Measurements from ENCODE around the gene OR8H2. TPM values are rescaled to one million over a fixed set of nuclear protein-coding genes. Genes with fewer than 3 reads are reported as not detected.
"Not testable (repeated sequence)": the region's sequence is repeated elsewhere in the genome, so short reads cannot be mapped to it uniquely, and the experiment has no call there.

The OR8H2 gene
- total RNA-seq (not detected), polyA plus RNA-seq (not detected)

- H3K36me3 ChIP-seq (ENCODE audit: insufficient read depth), result no peaks in the 10 kb centered on the region
- DNase-seq (ENCODE audit: extremely low spot score), result no peak
- H3K4me3 ChIP-seq (ENCODE audit: low read depth, low read length), result no peak within 1 kb of the TSS
- H3K27ac ChIP-seq (ENCODE audit: low read depth), result no peak within 1 kb of the TSS
- H3K4me1 ChIP-seq (ENCODE audit: insufficient read depth), result no peaks in the 10 kb centered on the region
Observed at GRCh38 chr11:56103210-56103737, at the start of gene OR8H2. Gene OR8H2, plus strand, starts transcription at chr11:56103687. Its CDS starts 1,356 bp downstream, at chr11:56105043.

DNA sequence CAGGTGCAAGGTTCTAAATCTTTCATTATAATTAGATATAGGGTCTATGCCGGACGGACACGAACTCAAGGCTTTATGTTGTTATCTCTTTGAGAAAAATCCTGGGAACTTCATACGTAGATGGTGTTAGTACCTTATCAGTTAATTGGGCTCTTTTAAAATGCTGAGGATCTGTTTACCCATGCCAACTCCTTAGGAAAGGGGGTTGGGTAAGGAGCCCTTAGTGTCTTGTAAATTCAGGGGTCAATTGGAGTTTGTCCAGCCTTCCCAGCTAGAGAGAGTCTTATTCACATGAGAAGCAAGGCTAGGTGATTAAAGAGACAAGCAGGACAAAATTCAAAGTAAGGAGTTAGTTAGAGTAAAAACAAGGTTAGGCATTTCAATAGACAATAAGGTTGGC is 47.1 kb upstream of the OR8H2 start:
- H3K36me3 ChIP-seq (ENCODE audit: insufficient read depth); H3K4me3 ChIP-seq (ENCODE audit: low read depth, low read length); H3K27ac ChIP-seq (ENCODE audit: low read depth); DNase-seq (ENCODE audit: extremely low spot score); H3K4me1 ChIP-seq (ENCODE audit: insufficient read depth): not testable (repeated sequence)
- 20% methylated on average over 4 of the region's 4 CpGs for WGBS

DNA sequence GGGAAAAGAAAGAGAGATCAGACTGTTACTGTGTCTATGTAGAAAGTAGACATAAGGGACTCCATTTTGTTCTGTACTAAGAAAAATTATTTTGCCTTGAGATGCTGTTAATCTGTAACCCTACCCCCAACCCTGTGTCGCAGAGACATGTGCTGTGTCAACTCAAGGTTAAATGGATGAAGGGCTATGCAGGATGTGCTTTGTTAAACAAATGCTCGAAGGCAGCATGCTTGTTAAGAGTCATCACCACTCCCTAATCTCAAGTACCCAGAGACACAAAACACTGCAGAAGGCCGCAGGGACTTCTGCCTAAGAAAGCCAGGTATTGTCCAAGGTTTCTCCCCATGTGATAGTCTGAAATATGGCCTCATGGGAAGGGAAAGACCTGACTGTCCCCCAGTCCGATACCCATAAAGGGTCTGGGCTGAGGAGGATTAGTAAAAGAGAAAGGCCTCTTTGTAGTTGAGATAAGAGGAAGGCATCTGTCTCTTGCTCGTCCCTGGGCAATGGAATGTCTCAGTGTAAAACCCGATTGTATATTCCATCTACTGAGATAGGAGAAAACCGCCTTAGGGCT is 45.7 kb upstream of the OR8H2 start:
- not testable (repeated sequence) for H3K27ac ChIP-seq (ENCODE audit: low read depth); DNase-seq (ENCODE audit: extremely low spot score); H3K4me3 ChIP-seq (ENCODE audit: low read depth, low read length); H3K4me1 ChIP-seq (ENCODE audit: insufficient read depth); H3K36me3 ChIP-seq (ENCODE audit: insufficient read depth)
- 16% methylated on average over 7 of the region's 7 CpGs for WGBS

DNA sequence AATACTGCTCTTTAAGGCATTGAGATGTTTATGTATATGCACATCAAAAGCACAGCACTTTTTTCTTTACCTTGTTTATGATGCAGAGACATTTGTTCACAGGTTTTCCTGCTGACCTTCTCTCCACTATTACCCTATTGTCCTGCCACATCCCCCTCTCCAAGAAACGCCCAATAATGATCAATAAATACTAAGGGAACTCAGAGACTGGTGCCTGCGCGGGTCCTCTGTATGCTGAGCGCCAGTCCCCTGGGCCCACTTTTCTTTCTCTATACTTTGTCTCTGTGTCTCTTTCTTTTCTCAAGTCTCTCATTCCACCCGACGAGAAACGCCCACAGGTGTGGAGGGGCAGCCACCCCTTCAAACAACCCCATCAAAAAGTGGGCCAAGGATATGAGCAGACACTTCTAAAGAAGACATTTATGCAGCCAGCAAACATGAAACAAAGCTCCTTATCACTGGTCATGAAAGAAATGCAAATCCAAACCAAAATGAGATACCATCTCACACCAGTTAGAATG is 45.2 kb upstream of the OR8H2 start:
- DNase-seq (ENCODE audit: extremely low spot score); H3K4me1 ChIP-seq (ENCODE audit: insufficient read depth); H3K4me3 ChIP-seq (ENCODE audit: low read depth, low read length); H3K27ac ChIP-seq (ENCODE audit: low read depth); H3K36me3 ChIP-seq (ENCODE audit: insufficient read depth): not testable (repeated sequence)
- WGBS, result 72% methylated on average over 7 of the region's 7 CpGs

GRCh38 chr11:56066980-56067379 is 36.5 kb upstream of the OR8H2 start:
- H3K36me3 ChIP-seq (ENCODE audit: insufficient read depth), result no peaks in the 10 kb centered on the region
- H3K27ac ChIP-seq (ENCODE audit: low read depth), result no peak overlapping the region
- DNase-seq (ENCODE audit: extremely low spot score), result no peak
- no peaks in the 10 kb centered on the region for H3K4me1 ChIP-seq (ENCODE audit: insufficient read depth)
- no peak overlapping the region for H3K4me3 ChIP-seq (ENCODE audit: low read depth, low read length)
- 63% methylated on average over 2 of the region's 2 CpGs for WGBS

DNA sequence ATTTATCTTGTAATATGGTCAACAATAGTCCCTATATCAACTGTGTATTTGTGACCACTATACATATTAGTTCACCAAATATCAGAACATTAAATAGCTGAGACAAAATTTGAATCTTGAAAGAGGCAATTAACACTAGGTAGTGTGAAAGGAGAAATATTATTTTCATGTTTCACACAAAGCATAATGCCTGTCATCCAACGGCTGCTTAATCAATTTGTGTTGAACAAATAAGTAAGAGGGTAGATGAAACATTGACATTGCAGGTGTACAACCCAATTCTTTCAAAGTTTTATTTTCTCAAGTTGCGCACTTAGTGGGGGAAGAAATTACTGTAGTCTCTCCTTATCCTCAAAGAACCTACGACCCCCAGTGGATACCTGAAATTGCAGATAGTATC is 13.8 kb upstream of the OR8H2 start:
- no peak overlapping the region for H3K27ac ChIP-seq (ENCODE audit: low read depth)
- 73% methylated on average over 3 of the region's 3 CpGs for WGBS
- no peak for DNase-seq (ENCODE audit: extremely low spot score)
- no peaks in the 10 kb centered on the region for H3K4me1 ChIP-seq (ENCODE audit: insufficient read depth)
- no peaks in the 10 kb centered on the region for H3K36me3 ChIP-seq (ENCODE audit: insufficient read depth)
- no peak overlapping the region for H3K4me3 ChIP-seq (ENCODE audit: low read depth, low read length)

DNA sequence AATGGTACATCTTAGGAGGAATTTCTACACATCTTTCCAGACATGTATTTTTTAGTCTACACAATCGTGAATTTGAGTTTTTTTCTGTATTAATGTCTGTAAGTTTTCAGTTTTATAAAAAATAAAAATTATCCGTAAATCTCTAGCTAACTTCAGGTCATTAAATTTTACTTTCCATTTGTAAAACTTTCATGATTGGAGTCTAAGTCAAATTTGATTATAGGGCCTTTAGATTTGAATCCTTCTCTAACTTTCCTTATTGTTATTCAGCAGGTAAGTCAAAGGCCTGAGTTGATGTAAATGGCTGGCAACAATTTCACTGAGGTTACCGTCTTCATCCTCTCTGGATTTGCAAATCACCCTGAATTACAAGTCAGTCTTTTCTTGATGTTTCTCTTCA is 10.5 kb upstream of the OR8H2 start, which contains the start of gene OR8I2:
Gene OR8I2, plus strand, starts transcription at position 301 of the 400 bp plus-strand sequence. Its CDS starts 0 bp downstream, at position 301.
- Histone ChIP-seq H3K4me1 (ENCODE audit: insufficient read depth) (no peaks in the 10 kb centered on the region), H3K27ac (ENCODE audit: low read depth) (no peak within 1 kb of the TSS), H3K4me3 (ENCODE audit: low read depth, low read length) (no peak within 1 kb of the TSS), H3K36me3 (ENCODE audit: insufficient read depth) (no peaks in the 10 kb centered on the region)
- DNase-seq (ENCODE audit: extremely low spot score), result no peak
- 62% methylated on average over 3 of the region's 3 CpGs for WGBS

- DNase-seq (ENCODE audit: extremely low spot score), result no peak
- H3K36me3 ChIP-seq (ENCODE audit: insufficient read depth), result no peaks in the 10 kb centered on the region
- H3K4me1 ChIP-seq (ENCODE audit: insufficient read depth), result no peaks in the 10 kb centered on the region
- H3K4me3 ChIP-seq (ENCODE audit: low read depth, low read length), result no peak within 1 kb of the TSS
- 67% methylated on average over 6 of the region's 6 CpGs for WGBS
- no peak within 1 kb of the TSS for H3K27ac ChIP-seq (ENCODE audit: low read depth)
Observed at GRCh38 chr11:56122073-56122472, 18.6 kb downstream of the OR8H2 start, which contains the start of gene OR8H3. Gene OR8H3, plus strand, starts transcription at chr11:56122373. Its CDS starts 0 bp downstream, at chr11:56122373.

DNA sequence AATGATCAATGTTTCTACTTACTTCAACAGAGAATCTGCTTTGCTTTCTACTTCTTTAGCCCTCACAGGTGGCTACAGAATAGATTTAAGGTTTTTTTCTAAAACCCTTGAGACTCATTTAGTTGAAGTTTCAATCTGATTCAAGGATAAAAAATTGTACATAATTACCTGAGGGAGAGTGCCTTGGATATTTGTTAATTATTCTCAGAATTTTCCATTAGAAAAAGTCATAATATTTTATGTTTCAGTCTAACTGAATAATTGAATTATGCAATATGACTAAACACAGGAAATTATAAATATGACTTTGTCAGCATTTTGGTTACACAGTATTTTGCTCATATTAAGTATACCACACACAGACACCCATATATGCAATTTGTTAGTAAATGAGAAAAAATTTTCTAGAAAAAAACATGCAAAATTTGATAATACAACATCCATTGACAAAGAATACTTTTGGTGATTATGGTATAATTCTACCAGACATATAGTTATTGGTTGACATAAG is 36.7 kb downstream of the OR8H2 start, which contains the start of gene OR8J3:
Gene OR8J3, minus strand, starts transcription at position 51 of the 511 bp plus-strand sequence. CDS start 2,483 bp downstream, outside the sequence.
- H3K4me1 ChIP-seq (ENCODE audit: insufficient read depth), result no peaks in the 10 kb centered on the region
- H3K27ac ChIP-seq (ENCODE audit: low read depth), result no peak within 1 kb of the TSS
- H3K36me3 ChIP-seq (ENCODE audit: insufficient read depth), result no peaks in the 10 kb centered on the region
- DNase-seq (ENCODE audit: extremely low spot score), result no peak
- H3K4me3 ChIP-seq (ENCODE audit: low read depth, low read length), result no peak within 1 kb of the TSS

DNA sequence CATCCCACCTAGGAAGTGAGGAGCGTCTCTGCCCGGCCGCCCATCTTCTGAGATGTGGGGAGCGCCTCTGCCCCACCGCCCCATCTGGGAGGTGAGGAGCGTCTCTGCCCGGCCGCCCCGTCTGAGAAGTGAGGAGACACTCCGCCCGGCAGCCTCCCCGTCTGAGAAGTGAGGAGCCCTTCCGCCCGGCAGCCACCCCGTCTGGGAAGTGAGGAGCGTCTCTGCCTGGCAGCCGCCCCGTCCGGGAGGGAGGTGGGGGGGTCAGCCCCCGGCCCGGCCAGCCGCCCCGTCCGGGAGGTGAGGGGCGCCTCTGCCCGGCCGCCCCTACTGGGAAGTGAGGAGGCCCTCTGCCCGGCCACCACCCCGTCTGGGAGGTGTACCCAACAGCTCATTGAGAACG is 40.2 kb downstream of the OR8H2 start:
- not testable (repeated sequence) for H3K27ac ChIP-seq (ENCODE audit: low read depth); H3K4me1 ChIP-seq (ENCODE audit: insufficient read depth); DNase-seq (ENCODE audit: extremely low spot score); H3K4me3 ChIP-seq (ENCODE audit: low read depth, low read length); H3K36me3 ChIP-seq (ENCODE audit: insufficient read depth)
- 90% methylated on average over 29 of the region's 30 CpGs for WGBS

DNA sequence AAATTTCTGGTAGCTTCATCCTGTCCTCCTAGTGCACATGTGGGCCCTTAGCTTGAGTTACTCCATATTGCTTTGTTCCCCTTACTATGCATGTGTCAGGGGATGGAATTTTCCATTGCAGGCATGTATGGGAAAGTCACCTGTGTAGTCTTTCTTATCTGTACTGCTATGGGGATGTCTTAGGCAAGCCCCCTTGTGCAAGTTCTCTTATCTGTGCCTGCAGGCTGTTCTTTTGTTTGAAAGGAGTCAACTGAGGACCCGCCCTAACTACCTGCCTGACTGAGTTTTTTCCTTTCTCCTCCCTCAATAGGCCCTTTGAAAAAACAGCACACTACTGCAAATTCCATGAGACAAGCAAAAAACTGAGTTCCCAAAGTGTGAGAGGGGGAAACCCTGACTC is 47.9 kb downstream of the OR8H2 start:
- 68% methylated on average over 1 of the region's 1 CpG for WGBS

GRCh38 chr11:56152333-56152732 is 48.8 kb downstream of the OR8H2 start:
- Histone ChIP-seq H3K27ac (ENCODE audit: low read depth) (no peak overlapping the region), H3K4me1 (ENCODE audit: insufficient read depth) (no peaks in the 10 kb centered on the region), H3K36me3 (ENCODE audit: insufficient read depth) (no peaks in the 10 kb centered on the region), H3K4me3 (ENCODE audit: low read depth, low read length) (no peak overlapping the region)
- WGBS, result 90% methylated on average over 15 of the region's 15 CpGs
- no peak for DNase-seq (ENCODE audit: extremely low spot score)

More for the DNA sequence above, 47.9 kb downstream of the OR8H2 start:
- no peak overlapping the region for H3K27ac ChIP-seq (ENCODE audit: low read depth)
- H3K4me3 ChIP-seq (ENCODE audit: low read depth, low read length), result no peak overlapping the region
- no peaks in the 10 kb centered on the region for H3K4me1 ChIP-seq (ENCODE audit: insufficient read depth)
- no peak for DNase-seq (ENCODE audit: extremely low spot score)
- H3K36me3 ChIP-seq (ENCODE audit: insufficient read depth), result no peaks in the 10 kb centered on the region
